ENCODE results near the gene ROR2. TPM values are rescaled to one million over a fixed set of nuclear protein-coding genes. Genes with fewer than 3 reads are reported as not detected.
A peak's percentile ranks its signal among the peaks of the same experiment; 100 is the strongest.

The ROR2 gene
- total and polyA plus RNA-seq, 4 experiments from 2014 or later, result 0.17 to 0.31 (median 0.29) TPM; not detected in 1

DNA sequence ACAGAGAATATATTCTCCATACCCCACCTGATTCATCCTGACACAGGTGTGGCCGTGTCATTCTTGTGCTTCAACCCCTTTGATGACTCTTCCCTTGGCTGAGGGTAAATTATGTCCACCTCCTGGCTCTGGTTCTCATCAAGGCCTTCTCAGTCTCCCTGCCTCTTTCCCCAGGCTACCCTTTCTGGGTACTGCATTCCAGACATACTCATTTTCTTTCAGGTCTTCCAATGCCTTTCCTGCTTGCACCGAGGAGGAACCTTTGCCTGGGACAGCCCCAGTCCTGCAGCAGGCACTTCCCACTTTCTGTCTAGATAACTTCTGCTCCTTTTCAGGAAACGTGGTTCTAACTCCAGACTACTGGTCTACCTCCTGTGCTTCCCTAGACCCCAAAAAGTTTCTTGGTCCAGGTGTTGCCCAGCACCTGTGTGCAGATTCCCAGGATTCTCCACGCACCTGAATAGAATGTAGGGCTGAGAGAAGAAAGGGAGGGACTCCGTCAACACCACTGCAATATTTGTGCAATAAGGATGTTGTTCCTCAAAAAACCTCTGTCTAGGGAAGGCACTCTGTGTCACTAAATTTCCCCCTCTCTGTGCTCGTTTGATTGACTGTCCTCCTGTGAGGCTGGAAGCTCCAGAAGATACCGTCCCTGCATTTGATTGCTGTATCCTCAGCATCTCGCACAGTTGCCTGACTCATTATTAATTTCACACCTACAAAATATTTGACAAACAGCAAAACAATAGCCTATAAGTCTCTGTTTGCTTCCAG is 271.0 kb downstream of the ROR2 start:
- no peaks in the 10 kb centered on the region for H3K36me3 ChIP-seq (ENCODE audit: insufficient read depth, low read length)
- Mint-ChIP-seq H3K27me3 (peaks cover 18 to 37% of the 10 kb centered on the region in 2 donors), H3K4me3 (peak overlapping the region in 1 of 8 donors; percentile 3), H3K36me3 (no peaks in the 10 kb centered on the region), H3K4me1 (no peaks in the 10 kb centered on the region), H3K27ac (no peak overlapping the region), H3K9me3 (peaks cover 0 to 2% (median 0%) of the 10 kb centered on the region in 8 donors)
- ChIA-PET POLR2A (ENCODE audit: partially characterized antibody) (no interaction called here), CTCF (ENCODE audit: partially characterized antibody) (interaction anchor here (0.6 kb wide), 1 partner anchor 174 kb away, joined by 3 read pairs; no protein-coding TSS in a partner anchor)
- intact Hi-C loops (cut with micrococcal nuclease), result no loop called here
- H3K27me3 ChIP-seq (ENCODE audit: insufficient read depth, low read length), result peaks cover 11% of the 10 kb centered on the region
- H3K9me3 ChIP-seq (ENCODE audit: control insufficient read depth in 1 of 2, low read length in 2 of 2), result no peaks in the 10 kb centered on the region
- H3K4me1 ChIP-seq (ENCODE audit: insufficient read depth, low read length), result peaks cover 3% of the 10 kb centered on the region
- H3K4me3 ChIP-seq (ENCODE audit: low read length in 2 of 2), result no peak overlapping the region
- DNase-seq, result no peak
- no peak overlapping the region for H3K27ac ChIP-seq (ENCODE audit: low read depth, low read length)

DNA sequence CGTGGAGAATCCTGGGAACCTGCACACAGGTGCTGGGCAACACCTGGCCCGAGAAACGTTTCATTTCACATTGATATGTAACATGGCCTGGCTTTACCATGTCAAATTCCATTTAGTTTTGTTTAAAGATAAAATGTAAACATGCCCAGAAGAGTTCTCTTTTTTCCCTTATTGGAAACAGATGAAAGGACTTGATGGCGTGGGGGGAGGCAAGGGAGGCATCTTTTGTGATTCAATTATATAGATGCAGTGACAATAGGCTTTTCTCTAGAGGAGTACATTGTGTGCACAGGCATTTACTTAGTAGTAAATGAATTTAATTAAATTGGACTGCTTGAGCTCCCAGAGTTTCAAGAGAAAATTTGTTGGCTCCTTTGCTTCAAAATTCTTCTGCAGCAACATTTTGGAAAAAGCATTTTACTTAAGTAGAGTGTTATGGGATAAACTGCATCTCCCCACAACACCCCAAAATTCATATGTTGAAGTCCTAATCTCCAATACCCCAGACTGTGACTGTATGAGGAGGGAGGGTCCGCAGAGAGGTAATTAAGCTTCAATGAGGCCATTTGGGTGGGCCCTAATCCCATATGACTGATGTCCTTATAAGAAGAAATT is 272.1 kb downstream of the ROR2 start:
- peaks cover 3% of the 10 kb centered on the region for H3K4me1 ChIP-seq (ENCODE audit: insufficient read depth, low read length)
- H3K27ac ChIP-seq (ENCODE audit: low read depth, low read length), result no peak overlapping the region
- peaks cover 11% of the 10 kb centered on the region for H3K27me3 ChIP-seq (ENCODE audit: insufficient read depth, low read length)
- Mint-ChIP-seq H3K27ac (no peak overlapping the region), H3K27me3 (peaks cover 18 to 38% of the 10 kb centered on the region in 2 donors), H3K4me3 (no peak overlapping the region), H3K9me3 (peaks cover 0 to 2% (median 0%) of the 10 kb centered on the region in 8 donors), H3K4me1 (no peaks in the 10 kb centered on the region), H3K36me3 (no peaks in the 10 kb centered on the region)
- CTCF ChIA-PET (ENCODE audit: partially characterized antibody), result interaction anchor here (0.6 to 1.2 kb wide), 2 partner anchors 173 to 252 kb away, joined by 3 read pairs; no protein-coding TSS in a partner anchor
- no peaks in the 10 kb centered on the region for H3K36me3 ChIP-seq (ENCODE audit: insufficient read depth, low read length)
- POLR2A ChIA-PET (ENCODE audit: partially characterized antibody), result no interaction called here
- H3K9me3 ChIP-seq (ENCODE audit: control insufficient read depth in 1 of 2, low read length in 2 of 2), result no peaks in the 10 kb centered on the region
- no peak for DNase-seq
- no peak overlapping the region for H3K4me3 ChIP-seq (ENCODE audit: low read length in 2 of 2)
- intact Hi-C loops (cut with micrococcal nuclease), result no loop called here

DNA sequence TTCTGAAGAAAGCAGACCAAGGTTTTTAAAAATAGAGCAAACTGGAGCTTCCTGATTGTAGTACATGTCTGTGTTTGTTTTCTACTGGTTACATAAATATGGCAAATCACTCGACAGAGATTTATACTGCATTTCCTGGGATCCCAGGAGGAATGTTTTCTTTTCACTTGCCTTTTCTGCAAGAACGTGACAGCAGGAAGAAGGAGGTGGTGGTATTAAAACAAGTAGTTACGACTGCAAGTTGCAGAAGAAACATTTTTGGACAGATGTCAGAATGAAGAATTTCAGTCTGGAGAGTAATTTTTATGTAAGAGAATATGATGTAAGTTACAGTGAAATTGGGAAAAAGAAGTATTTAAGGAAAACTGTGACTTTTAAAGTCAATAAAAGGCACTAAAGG is 272.7 kb downstream of the ROR2 start:
- CTCF ChIA-PET (ENCODE audit: partially characterized antibody), result interaction anchor here (1.2 kb wide), 1 partner anchor 251 kb away, joined by 3 read pairs; no protein-coding TSS in a partner anchor
- H3K4me3 Mint-ChIP-seq, result no peak overlapping the region
- no peak overlapping the region for H3K27ac Mint-ChIP-seq
- Histone ChIP-seq H3K27ac (ENCODE audit: low read depth, low read length) (no peak overlapping the region), H3K36me3 (ENCODE audit: insufficient read depth, low read length) (no peaks in the 10 kb centered on the region), H3K27me3 (ENCODE audit: insufficient read depth, low read length) (peaks cover 11% of the 10 kb centered on the region), H3K4me1 (ENCODE audit: insufficient read depth, low read length) (peaks cover 3% of the 10 kb centered on the region), H3K9me3 (ENCODE audit: control insufficient read depth in 1 of 2, low read length in 2 of 2) (no peaks in the 10 kb centered on the region), H3K4me3 (ENCODE audit: low read length in 2 of 2) (no peak overlapping the region)
- POLR2A ChIA-PET (ENCODE audit: partially characterized antibody), result no interaction called here
- no peaks in the 10 kb centered on the region for H3K4me1 Mint-ChIP-seq
- intact Hi-C loops (cut with micrococcal nuclease), result no loop called here
- peaks cover 18 to 35% of the 10 kb centered on the region in 2 donors for H3K27me3 Mint-ChIP-seq
- peaks cover 0 to 2% (median 0%) of the 10 kb centered on the region in 8 donors for H3K9me3 Mint-ChIP-seq
- H3K36me3 Mint-ChIP-seq, result no peaks in the 10 kb centered on the region
- DNase-seq, result no peak

DNA sequence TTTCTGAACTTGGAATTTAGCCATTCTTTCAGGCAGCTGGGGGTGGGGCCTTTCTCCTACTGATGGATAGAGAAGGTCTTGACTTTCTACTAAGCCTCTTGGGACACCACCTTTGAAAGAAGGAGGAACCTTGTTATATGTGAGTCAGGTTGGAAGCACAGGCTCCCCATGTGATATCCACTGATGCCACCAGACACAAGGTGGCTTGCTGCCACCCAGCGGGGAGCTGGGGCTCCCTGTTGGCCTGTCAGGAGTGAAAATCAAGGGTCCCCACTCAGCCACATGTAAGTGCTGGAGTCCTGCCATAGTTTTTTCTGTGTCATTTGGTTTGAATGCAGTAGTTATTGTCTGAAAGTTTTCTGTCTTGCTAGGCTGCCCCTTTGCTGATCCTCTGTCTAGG is 274.0 kb downstream of the ROR2 start:
- CTCF ChIA-PET (ENCODE audit: partially characterized antibody), result no interaction called here

DNA sequence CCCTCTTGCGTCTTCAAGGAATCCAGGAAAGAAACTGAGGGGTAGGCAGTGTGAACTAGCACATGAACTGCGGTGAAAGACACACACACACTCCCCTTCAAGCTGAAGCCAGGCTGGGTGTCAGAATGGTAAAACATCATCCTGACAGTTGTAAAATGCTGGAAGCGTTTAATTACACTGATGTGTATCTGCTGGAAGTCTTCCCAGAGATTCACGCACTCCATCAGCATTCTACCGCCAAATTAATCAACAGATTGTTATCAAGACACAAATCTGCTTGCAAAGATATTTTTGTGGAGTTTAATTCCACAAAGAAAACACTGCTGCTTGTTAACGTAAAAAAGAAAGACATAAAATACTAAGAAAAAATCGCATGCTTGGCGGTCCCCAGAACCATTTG is 285.4 kb downstream of the ROR2 start:
- H3K9me3 ChIP-seq (ENCODE audit: control insufficient read depth in 1 of 2, low read length in 2 of 2), result no peaks in the 10 kb centered on the region
- H3K4me1 ChIP-seq (ENCODE audit: insufficient read depth, low read length), result no peaks in the 10 kb centered on the region
- ChIA-PET POLR2A (ENCODE audit: partially characterized antibody) (no interaction called here), CTCF (ENCODE audit: partially characterized antibody) (no interaction called here)
- Mint-ChIP-seq H3K36me3 (no peaks in the 10 kb centered on the region), H3K27ac (no peak overlapping the region), H3K4me3 (no peak overlapping the region), H3K4me1 (no peaks in the 10 kb centered on the region), H3K9me3 (no peaks in the 10 kb centered on the region), H3K27me3 (peaks cover 2 to 6% of the 10 kb centered on the region in 2 donors)
- H3K27ac ChIP-seq (ENCODE audit: low read depth, low read length), result no peak overlapping the region
- H3K4me3 ChIP-seq (ENCODE audit: low read length in 2 of 2), result no peak overlapping the region
- H3K36me3 ChIP-seq (ENCODE audit: insufficient read depth, low read length), result no peaks in the 10 kb centered on the region
- DNase-seq, result no peak
- H3K27me3 ChIP-seq (ENCODE audit: insufficient read depth, low read length), result no peaks in the 10 kb centered on the region
- intact Hi-C loops (cut with micrococcal nuclease), result no loop called here

More for the DNA sequence above, 274.0 kb downstream of the ROR2 start:
- H3K27me3 Mint-ChIP-seq, result peaks cover 19 to 29% of the 10 kb centered on the region in 2 donors
- no peaks in the 10 kb centered on the region for H3K4me1 ChIP-seq (ENCODE audit: insufficient read depth, low read length)
- no peak overlapping the region for H3K4me3 Mint-ChIP-seq
- H3K27me3 ChIP-seq (ENCODE audit: insufficient read depth, low read length), result peaks cover 5% of the 10 kb centered on the region
- H3K4me1 Mint-ChIP-seq, result no peaks in the 10 kb centered on the region
- no peaks in the 10 kb centered on the region for H3K9me3 ChIP-seq (ENCODE audit: control insufficient read depth in 1 of 2, low read length in 2 of 2)
- H3K27ac Mint-ChIP-seq, result no peak overlapping the region
- H3K9me3 Mint-ChIP-seq, result peaks cover 0 to 4% (median 2%) of the 10 kb centered on the region in 8 donors
- H3K4me3 ChIP-seq (ENCODE audit: low read length in 2 of 2), result no peak overlapping the region
- no peak for DNase-seq
- no peaks in the 10 kb centered on the region for H3K36me3 Mint-ChIP-seq
- no peaks in the 10 kb centered on the region for H3K36me3 ChIP-seq (ENCODE audit: insufficient read depth, low read length)
- H3K27ac ChIP-seq (ENCODE audit: low read depth, low read length), result no peak overlapping the region
- intact Hi-C loops (cut with micrococcal nuclease), result no loop called here
- POLR2A ChIA-PET (ENCODE audit: partially characterized antibody), result no interaction called here

DNA sequence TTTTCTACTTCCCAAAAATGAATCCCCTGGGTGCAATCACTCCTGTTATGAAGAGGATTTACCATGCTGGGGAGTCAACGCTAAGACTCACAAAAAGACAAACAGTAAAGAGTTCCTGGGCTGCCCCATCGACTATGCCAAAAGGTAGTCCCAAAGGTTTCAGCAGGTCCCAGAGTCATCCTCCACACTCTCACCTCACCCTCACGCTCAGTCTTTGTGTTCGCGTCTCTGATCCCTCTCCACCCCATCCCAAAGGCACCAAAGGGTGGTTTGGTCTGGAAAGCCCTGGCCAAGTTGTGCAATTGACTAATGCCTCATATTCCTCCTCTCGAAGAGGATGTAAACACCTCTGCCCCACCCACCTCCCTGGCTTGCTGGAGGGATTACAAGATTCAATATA is 286.2 kb downstream of the ROR2 start:
- Mint-ChIP-seq H3K4me1 (no peaks in the 10 kb centered on the region), H3K27me3 (peaks cover 2 to 6% of the 10 kb centered on the region in 2 donors), H3K9me3 (no peaks in the 10 kb centered on the region), H3K4me3 (no peak overlapping the region), H3K36me3 (no peaks in the 10 kb centered on the region), H3K27ac (no peak overlapping the region)
- POLR2A ChIA-PET (ENCODE audit: partially characterized antibody), result no interaction called here
- intact Hi-C loops (cut with micrococcal nuclease), result no loop called here
- no peak for DNase-seq
- Histone ChIP-seq H3K4me1 (ENCODE audit: insufficient read depth, low read length) (no peaks in the 10 kb centered on the region), H3K4me3 (ENCODE audit: low read length in 2 of 2) (no peak overlapping the region), H3K27ac (ENCODE audit: low read depth, low read length) (no peak overlapping the region), H3K36me3 (ENCODE audit: insufficient read depth, low read length) (no peaks in the 10 kb centered on the region), H3K9me3 (ENCODE audit: control insufficient read depth in 1 of 2, low read length in 2 of 2) (no peaks in the 10 kb centered on the region), H3K27me3 (ENCODE audit: insufficient read depth, low read length) (no peaks in the 10 kb centered on the region)
- CTCF ChIA-PET (ENCODE audit: partially characterized antibody), result no interaction called here

DNA sequence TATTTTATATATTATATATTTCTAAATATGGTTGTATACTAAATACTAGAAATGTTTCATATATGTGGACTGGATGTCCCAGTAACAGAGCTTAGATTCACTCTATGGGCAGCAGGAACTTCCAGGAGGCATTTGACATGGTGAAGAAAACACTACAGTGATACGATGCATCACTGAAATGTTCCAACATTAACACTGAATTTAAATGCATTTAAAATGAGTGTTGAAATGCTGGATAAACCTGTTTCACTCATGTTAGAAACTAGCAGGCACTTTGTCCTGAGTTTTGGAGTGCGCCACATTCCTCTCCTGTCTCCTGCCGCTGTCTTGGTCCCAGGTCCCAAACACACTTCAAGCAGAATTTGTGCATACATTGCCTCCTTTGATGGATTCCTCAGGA is 288.6 kb downstream of the ROR2 start:
- POLR2A ChIA-PET (ENCODE audit: partially characterized antibody), result no interaction called here
- CTCF ChIA-PET (ENCODE audit: partially characterized antibody), result interaction anchor here (1.2 kb wide), 1 partner anchor 65 kb away, joined by 3 read pairs; no protein-coding TSS in a partner anchor
- no peaks in the 10 kb centered on the region for H3K4me1 ChIP-seq (ENCODE audit: insufficient read depth, low read length)
- no peaks in the 10 kb centered on the region for H3K36me3 ChIP-seq (ENCODE audit: insufficient read depth, low read length)
- H3K27me3 Mint-ChIP-seq, result peaks cover 3 to 10% of the 10 kb centered on the region in 2 donors
- no peaks in the 10 kb centered on the region for H3K9me3 Mint-ChIP-seq
- no peaks in the 10 kb centered on the region for H3K27me3 ChIP-seq (ENCODE audit: insufficient read depth, low read length)
- H3K4me1 Mint-ChIP-seq, result no peaks in the 10 kb centered on the region
- no peak for DNase-seq
- H3K36me3 Mint-ChIP-seq, result no peaks in the 10 kb centered on the region
- H3K27ac Mint-ChIP-seq, result no peak overlapping the region
- no peaks in the 10 kb centered on the region for H3K9me3 ChIP-seq (ENCODE audit: control insufficient read depth in 1 of 2, low read length in 2 of 2)
- H3K4me3 Mint-ChIP-seq, result no peak overlapping the region
- intact Hi-C loops (cut with micrococcal nuclease), result no loop called here
- no peak overlapping the region for H3K27ac ChIP-seq (ENCODE audit: low read depth, low read length)
- no peak overlapping the region for H3K4me3 ChIP-seq (ENCODE audit: low read length in 2 of 2)
